CD4-positive, alpha-beta T cell treated with Interleukin-15 for 1 hour (primary cell): Measurements from ENCODE around the gene PLXNA3.
"Not testable (repeated sequence)": the region's sequence is repeated elsewhere in the genome, so short reads cannot be mapped to it uniquely, and the experiment has no call there.

ENCODE experiments used
- DNase-seq: peaks from one replicate; pipeline ENCODE4 v3.0.0-alpha.2; 2020

PLXNA3 gene

GRCh38 chrX:154481911-154482601, 24.0 kb downstream of the PLXNA3 start:
- no peak for DNase-seq

- DNase-seq: no peak
Measured at GRCh38 chrX:154482786-154483185, 24.7 kb downstream of the PLXNA3 start.

GRCh38 chrX:154483325-154483724, 25.2 kb downstream of the PLXNA3 start:
- no peak for DNase-seq

- DNase-seq: peak; percentile 46
Measured at GRCh38 chrX:154484255-154485149, 26.4 kb downstream of the PLXNA3 start.

- DNase-seq: no peak
Measured at GRCh38 chrX:154485150-154486051, 27.3 kb downstream of the PLXNA3 start.

GRCh38 chrX:154486052-154486395, 27.9 kb downstream of the PLXNA3 start:
- DNase-seq: no peak

GRCh38 chrX:154486396-154487207, 28.5 kb downstream of the PLXNA3 start, which contains the start of gene UBL4A:
TSS of gene UBL4A (minus strand) at chrX:154486615. CDS start at chrX:154486584, 31 bp downstream.
- peak; percentile 62 for DNase-seq

- no peak for DNase-seq
Measured at GRCh38 chrX:154487518-154488290, 29.6 kb downstream of the PLXNA3 start.

GRCh38 chrX:154488336-154489075, 30.4 kb downstream of the PLXNA3 start:
- DNase-seq: no peak

- DNase-seq: no peak
Measured at GRCh38 chrX:154489182-154489581, 31.1 kb downstream of the PLXNA3 start.

GRCh38 chrX:154490021-154490413, 31.9 kb downstream of the PLXNA3 start:
- DNase-seq: no peak

GRCh38 chrX:154490414-154491083, 32.5 kb downstream of the PLXNA3 start, which contains the start of gene SLC10A3:
TSS of gene SLC10A3 (minus strand) at chrX:154490629. CDS start at chrX:154488940, 1,689 bp downstream.
- peak; percentile 96 for DNase-seq

- no peak for DNase-seq
Measured at GRCh38 chrX:154494715-154495114, 36.6 kb downstream of the PLXNA3 start.

GRCh38 chrX:154495472-154495922, 37.4 kb downstream of the PLXNA3 start:
- no peak for DNase-seq

- DNase-seq: not testable (repeated sequence)
Measured at GRCh38 chrX:154496591-154497137, 38.6 kb downstream of the PLXNA3 start.

GRCh38 chrX:154501423-154501822, 43.3 kb downstream of the PLXNA3 start:
- DNase-seq: not testable (repeated sequence)

- no peak for DNase-seq
Measured at GRCh38 chrX:154502098-154502497, 44.0 kb downstream of the PLXNA3 start.

GRCh38 chrX:154502989-154503388, 44.9 kb downstream of the PLXNA3 start:
- DNase-seq: no peak

GRCh38 chrX:154505734-154506133, 47.7 kb downstream of the PLXNA3 start:
- no peak for DNase-seq
